Tibial nerve (tissue), 4 donors: Measurements from ENCODE around the gene HSD11B1. TPM values are rescaled to one million over a fixed set of nuclear protein-coding genes. Genes with fewer than 3 reads are reported as not detected.
"Not testable (repeated sequence)": the region's sequence is repeated elsewhere in the genome, so short reads cannot be mapped to it uniquely, and the experiment has no call there.

Experiments used
- DNase-seq, 2 donors: peaks; one replicate each; pipeline ENCODE4 v3.0.0-alpha.2; 2019; ENCODE audit warnings: low spot score in 2 of 2
- H3K27ac ChIP-seq, 4 donors: fragments of 200-600 bp; sonication (generic) in 3 of 4; one replicate each; pipeline ENCODE4 v1.5.1; 2017 to 2019; ENCODE audit warnings: mild to moderate bottlenecking in 1 of 4
- H3K27me3 ChIP-seq, 2 donors: fragments of 200-600 bp; sonication (generic) in 1 of 2; one replicate each; pipeline versions ENCODE4 v1.5.1 to v1.6.0; 2017 to 2019
- H3K36me3 ChIP-seq, 3 donors: fragments of 200-600 bp; sonication (generic); one replicate each; pipeline ENCODE4 v1.5.1; 2018 to 2019
- H3K4me1 ChIP-seq, 4 donors: fragments of 200-600 bp; sonication (generic) in 3 of 4; one replicate each; pipeline ENCODE4 v1.5.1; 2017 to 2019
- H3K4me3 ChIP-seq, 4 donors: fragments of 200-600 bp; sonication (generic) in 3 of 4; one replicate each; pipeline ENCODE4 v1.5.1; 2017 to 2019; ENCODE audit warnings: mild to moderate bottlenecking in 1 of 4, moderate library complexity in 1 of 4
- H3K9me3 ChIP-seq, 4 donors: fragments of 200-600 bp; sonication (generic) in 3 of 4; one replicate each; pipeline ENCODE4 v1.5.1; 2017 to 2019
- CTCF ChIP-seq, 5 experiments: fragments of 200-600 bp in 3 of 5; fragments of 450-650 bp in 2 of 5; sonication (generic) in 3 of 5; IDR thresholded peaks; one replicate each; pipeline ENCODE4 v1.5.1; 2016 to 2019; ENCODE audit warnings: antibody characterized with exemption in 5 of 5, mild to moderate bottlenecking in 3 of 5, moderate library complexity in 2 of 5
- EP300 ChIP-seq, 2 donors: sonication (generic); formaldehyde crosslinking; IDR thresholded peaks; one replicate each; pipeline ENCODE4 v1.6.1; 2017; ENCODE audit warnings: antibody characterized with exemption in 2 of 2, mild to moderate bottlenecking in 1 of 2
- POLR2A ChIP-seq, 2 donors: fragments of 450-650 bp; IDR thresholded peaks; one replicate each; pipeline ENCODE4 v1.6.1; 2017; ENCODE audit warnings: antibody characterized with exemption in 2 of 2, mild to moderate bottlenecking in 2 of 2, moderate library complexity in 2 of 2
- WGBS, 2 donors: methylation state at CpG; one replicate each; pipeline ENCODE4 v1.1.5; 2018; 5-methylcytosine and 5-hydroxymethylcytosine counted together
- total RNA-seq, 4 donors: library from RNA; depleted of rRNA; stranded (reverse); fragments of >200 nt; gene quantifications; one replicate each; pipeline ENCODE4 v1.1.0, GENCODE V29; 2016

HSD11B1 gene
- total RNA-seq, 4 donors from 2014 or later = 7.1 to 92.2 (median 19.7) TPM

GRCh38 chr1:209691237-209691636 lies 13.4 kb upstream of the HSD11B1 start:
- H3K36me3 ChIP-seq = no peaks in the 10 kb centered on the region
- TF ChIP-seq CTCF (IDR thresholded peaks at IDR 0.05) (no peak), EP300 (IDR thresholded peaks at IDR 0.05) (no peak)
- H3K4me1 ChIP-seq = peaks cover 0 to 12% (median 0%) of the 10 kb centered on the region in 4 donors
- H3K27ac ChIP-seq = no peak overlapping the region
- H3K4me3 ChIP-seq = no peak overlapping the region
- H3K9me3 ChIP-seq = no peaks in the 10 kb centered on the region
- 69 to 80% methylated on average over 3 of the region's 3 CpGs for WGBS, 2 donors
- no peak for DNase-seq
- no peaks in the 10 kb centered on the region for H3K27me3 ChIP-seq

GRCh38 chr1:209692296-209692695 lies 12.3 kb upstream of the HSD11B1 start:
- TF ChIP-seq CTCF (IDR thresholded peaks at IDR 0.05) = no peak
- no peak for TF ChIP-seq POLR2A (IDR thresholded peaks at IDR 0.05)
- TF ChIP-seq EP300 (IDR thresholded peaks at IDR 0.05) = no peak
- 51 to 61% methylated on average over 4 of the region's 4 CpGs for WGBS, 2 donors
- Histone ChIP-seq H3K4me3 (no peak overlapping the region), H3K36me3 (no peaks in the 10 kb centered on the region), H3K27ac (no peak overlapping the region), H3K4me1 (peaks cover 0 to 11% (median 0%) of the 10 kb centered on the region in 4 donors), H3K9me3 (no peaks in the 10 kb centered on the region), H3K27me3 (no peaks in the 10 kb centered on the region)
- no peak for DNase-seq

- H3K27me3 ChIP-seq = no peaks in the 10 kb centered on the region
- peak; percentile 34 to 77 for DNase-seq
- H3K4me3 ChIP-seq = no peak overlapping the region
- 1 to 3% methylated on average over 3 of the region's 3 CpGs for WGBS, 2 donors
- H3K4me1 ChIP-seq = peaks cover 0 to 8% (median 0%) of the 10 kb centered on the region in 4 donors
- no peak for TF ChIP-seq POLR2A (IDR thresholded peaks at IDR 0.05)
- peak in 1 of 2 donors; percentile 14 for TF ChIP-seq EP300 (IDR thresholded peaks at IDR 0.05)
- peak; percentile 71 to 81 (median 75) for TF ChIP-seq CTCF (IDR thresholded peaks at IDR 0.05)
- H3K27ac ChIP-seq = no peak overlapping the region
- H3K9me3 ChIP-seq = no peaks in the 10 kb centered on the region
- H3K36me3 ChIP-seq = no peaks in the 10 kb centered on the region
These were observed 11.7 kb upstream of the HSD11B1 start for GRCh38 chr1:209692745-209693504.

GRCh38 chr1:209696673-209697072 lies 8.0 kb upstream of the HSD11B1 start:
- H3K4me1 ChIP-seq = peaks cover 0 to 8% (median 0%) of the 10 kb centered on the region in 4 donors
- no peak overlapping the region for H3K27ac ChIP-seq
- no peaks in the 10 kb centered on the region for H3K9me3 ChIP-seq
- H3K36me3 ChIP-seq = no peaks in the 10 kb centered on the region
- no peak overlapping the region for H3K4me3 ChIP-seq
- TF ChIP-seq POLR2A (IDR thresholded peaks at IDR 0.05) = no peak
- no peak for TF ChIP-seq CTCF (IDR thresholded peaks at IDR 0.05)
- TF ChIP-seq EP300 (IDR thresholded peaks at IDR 0.05) = no peak
- no peaks in the 10 kb centered on the region for H3K27me3 ChIP-seq
- no peak for DNase-seq

GRCh38 chr1:209697126-209697525 lies 7.5 kb upstream of the HSD11B1 start:
- 82 to 95% methylated on average over 3 of the region's 3 CpGs for WGBS, 2 donors
- H3K4me3 ChIP-seq = no peak overlapping the region
- no peaks in the 10 kb centered on the region for H3K9me3 ChIP-seq
- no peaks in the 10 kb centered on the region for H3K27me3 ChIP-seq
- no peaks in the 10 kb centered on the region for H3K36me3 ChIP-seq
- H3K27ac ChIP-seq = no peak overlapping the region
- no peak for DNase-seq
- peaks cover 0 to 8% (median 0%) of the 10 kb centered on the region in 4 donors for H3K4me1 ChIP-seq
- no peak for TF ChIP-seq EP300 (IDR thresholded peaks at IDR 0.05)
- TF ChIP-seq CTCF (IDR thresholded peaks at IDR 0.05) = no peak
- no peak for TF ChIP-seq POLR2A (IDR thresholded peaks at IDR 0.05)

- DNase-seq, H3K27me3 ChIP-seq, H3K9me3 ChIP-seq, H3K4me3 ChIP-seq, H3K4me1 ChIP-seq, H3K27ac ChIP-seq, H3K36me3 ChIP-seq: not testable (repeated sequence)
These were observed 4.0 kb upstream of the HSD11B1 start for GRCh38 chr1:209700686-209701085.
